Sigmoid colon (tissue), 7 donors: ENCODE data around the gene F11. TPM values are rescaled to one million over a fixed set of nuclear protein-coding genes. Genes with fewer than 3 reads are reported as not detected.

Source experiments
- DNase-seq: peaks from one replicate; pipeline ENCODE4 v3.0.0-alpha.2; 2019
- H3K27ac ChIP-seq, 4 donors: fragments of 200-600 bp; sonication (generic); one replicate each; pipeline ENCODE4 v1.5.1; 2016 to 2019; ENCODE audit warnings: mild to moderate bottlenecking in 1 of 4
- H3K27me3 ChIP-seq, 3 donors: fragments of 200-600 bp; sonication (generic); one replicate each; pipeline ENCODE4 v1.5.1; 2019; ENCODE audit warnings: mild to moderate bottlenecking in 1 of 3
- H3K36me3 ChIP-seq, 4 donors: fragments of 200-600 bp; sonication (generic); one replicate each; pipeline ENCODE4 v1.5.1; 2016 to 2019
- H3K4me1 ChIP-seq, 4 donors: fragments of 200-600 bp; sonication (generic); one replicate each; pipeline ENCODE4 v1.5.1; 2017 to 2019
- H3K4me3 ChIP-seq, 4 donors: fragments of 200-600 bp; sonication (generic); one replicate each; pipeline ENCODE4 v1.5.1; 2017 to 2019; ENCODE audit warnings: mild to moderate bottlenecking in 2 of 4, moderate library complexity in 1 of 4
- H3K9me3 ChIP-seq, 4 donors: fragments of 200-600 bp in 3 of 4; sonication (generic) in 3 of 4; one replicate each; pipeline versions ENCODE4 v1.5.1 to v1.6.1; 2013 to 2019
- EP300 ChIP-seq, 4 donors: sonication (generic); formaldehyde crosslinking; IDR thresholded peaks; one replicate each; pipeline ENCODE4 v1.6.1; 2017; ENCODE audit warnings: antibody characterized with exemption in 4 of 4
- POLR2A ChIP-seq, 2 donors: fragments of 450-650 bp; IDR thresholded peaks; one replicate each; pipeline ENCODE4 v1.6.1; 2016; ENCODE audit warnings: antibody characterized with exemption in 2 of 2, mild to moderate bottlenecking in 2 of 2, moderate library complexity in 2 of 2
- POLR2AphosphoS5 ChIP-seq, 4 donors: sonication (generic); formaldehyde crosslinking; IDR thresholded peaks; one replicate each; pipeline ENCODE4 v1.6.1; 2017; ENCODE audit warnings: antibody characterized with exemption in 4 of 4
- WGBS, 2 donors: extraction: QIAGEN DNeasy Blood & Tissue Kit; methylation state at CpG; one replicate each; pipeline ENCODE4 v1.1.7; 2013; 5-methylcytosine and 5-hydroxymethylcytosine counted together
- intact Hi-C: fragments of 100-400 bp; cut with DNase I; formaldehyde crosslinking; loops from one replicate; pipeline ENCODE4 v1.15.1; 2023
- polyA plus RNA-seq, 3 donors: library from polyadenylated mRNA; stranded (reverse); fragments of 200-250 nt; gene quantifications; one replicate each; pipeline ENCODE4 v1.2.3, GENCODE V29; 2013
- total RNA-seq, 4 donors: library from RNA; depleted of rRNA; stranded (reverse); fragments of >200 nt; gene quantifications; one replicate each; pipeline ENCODE4 v1.1.0, GENCODE V29; 2016
- TF ChIP-seq, protein P1 (sequence below), 4 experiments: fragments of 450-650 bp in 3 of 4; fragments of 200-600 bp in 1 of 4; IDR thresholded peaks; one replicate each; pipeline ENCODE4 v1.5.1; 2016 to 2019; ENCODE audit warnings: antibody characterized with exemption in 4 of 4, mild to moderate bottlenecking in 3 of 4, moderate library complexity in 2 of 4
- donor health status: healthy with polysubstance abuse.
- donor health status: Bipolar disorder and iron deficiency.
- donor health status: healthy.

The F11 gene
- total and polyA plus RNA-seq, 7 donors: 0.14 to 0.54 TPM; not detected in 5

- intact Hi-C loops: no loop called here
- Histone ChIP-seq H3K4me3 (no peak overlapping the region), H3K9me3 (peaks cover 0 to 3% (median 1%) of the 10 kb centered on the region in 4 donors), H3K4me1 (peaks cover 0 to 4% (median 2%) of the 10 kb centered on the region in 4 donors), H3K27me3 (no peaks in the 10 kb centered on the region), H3K36me3 (no peaks in the 10 kb centered on the region), H3K27ac (no peak overlapping the region)
- DNase-seq: no peak
- TF ChIP-seq POLR2A (IDR thresholded peaks at IDR 0.05) (no peak), EP300 (IDR thresholded peaks at IDR 0.05) (no peak), POLR2AphosphoS5 (IDR thresholded peaks at IDR 0.05) (no peak)
- TF ChIP-seq, protein P1, sequence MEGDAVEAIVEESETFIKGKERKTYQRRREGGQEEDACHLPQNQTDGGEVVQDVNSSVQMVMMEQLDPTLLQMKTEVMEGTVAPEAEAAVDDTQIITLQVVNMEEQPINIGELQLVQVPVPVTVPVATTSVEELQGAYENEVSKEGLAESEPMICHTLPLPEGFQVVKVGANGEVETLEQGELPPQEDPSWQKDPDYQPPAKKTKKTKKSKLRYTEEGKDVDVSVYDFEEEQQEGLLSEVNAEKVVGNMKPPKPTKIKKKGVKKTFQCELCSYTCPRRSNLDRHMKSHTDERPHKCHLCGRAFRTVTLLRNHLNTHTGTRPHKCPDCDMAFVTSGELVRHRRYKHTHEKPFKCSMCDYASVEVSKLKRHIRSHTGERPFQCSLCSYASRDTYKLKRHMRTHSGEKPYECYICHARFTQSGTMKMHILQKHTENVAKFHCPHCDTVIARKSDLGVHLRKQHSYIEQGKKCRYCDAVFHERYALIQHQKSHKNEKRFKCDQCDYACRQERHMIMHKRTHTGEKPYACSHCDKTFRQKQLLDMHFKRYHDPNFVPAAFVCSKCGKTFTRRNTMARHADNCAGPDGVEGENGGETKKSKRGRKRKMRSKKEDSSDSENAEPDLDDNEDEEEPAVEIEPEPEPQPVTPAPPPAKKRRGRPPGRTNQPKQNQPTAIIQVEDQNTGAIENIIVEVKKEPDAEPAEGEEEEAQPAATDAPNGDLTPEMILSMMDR (IDR thresholded peaks at IDR 0.05): no peak
Observed at GRCh38 chr4:186225848-186226247, 40.1 kb upstream of the F11 start.

- Histone ChIP-seq H3K27me3 (no peaks in the 10 kb centered on the region), H3K4me1 (peaks cover 0 to 4% (median 2%) of the 10 kb centered on the region in 4 donors), H3K4me3 (no peak overlapping the region), H3K9me3 (peaks cover 0 to 3% (median 1%) of the 10 kb centered on the region in 4 donors), H3K27ac (no peak overlapping the region), H3K36me3 (no peaks in the 10 kb centered on the region)
- intact Hi-C loops: no loop called here
- 93 to 94% methylated on average over 3 of the region's 3 CpGs for WGBS, 2 donors
- TF ChIP-seq POLR2A (IDR thresholded peaks at IDR 0.05) (no peak), POLR2AphosphoS5 (IDR thresholded peaks at IDR 0.05) (no peak), EP300 (IDR thresholded peaks at IDR 0.05) (no peak)
- TF ChIP-seq, protein P1 (IDR thresholded peaks at IDR 0.05): no peak
- DNase-seq: no peak
Observed at GRCh38 chr4:186226521-186227189, 39.3 kb upstream of the F11 start.

GRCh38 chr4:186227221-186227620, 38.8 kb upstream of the F11 start, which contains the start of gene KLKB1:
Gene KLKB1 (plus strand): TSS chr4:186227507. CDS start chr4:186228196, 689 bp downstream.
- intact Hi-C loops: no loop called here
- Histone ChIP-seq H3K4me1 (peaks cover 0 to 4% (median 2%) of the 10 kb centered on the region in 4 donors), H3K9me3 (peaks cover 0 to 3% (median 1%) of the 10 kb centered on the region in 4 donors), H3K27ac (no peak within 1 kb of the TSS), H3K27me3 (no peaks in the 10 kb centered on the region), H3K36me3 (no peaks in the 10 kb centered on the region), H3K4me3 (peak within 1 kb of the TSS in 3 of 4 donors; percentile 10 to 34 (median 27))
- no peak for DNase-seq
- WGBS, 2 donors: 54 to 75% methylated on average over 5 of the region's 5 CpGs
- TF ChIP-seq, protein P1 (IDR thresholded peaks at IDR 0.05): no peak
- TF ChIP-seq EP300 (IDR thresholded peaks at IDR 0.05) (no peak), POLR2A (IDR thresholded peaks at IDR 0.05) (no peak), POLR2AphosphoS5 (IDR thresholded peaks at IDR 0.05) (no peak)

DNA sequence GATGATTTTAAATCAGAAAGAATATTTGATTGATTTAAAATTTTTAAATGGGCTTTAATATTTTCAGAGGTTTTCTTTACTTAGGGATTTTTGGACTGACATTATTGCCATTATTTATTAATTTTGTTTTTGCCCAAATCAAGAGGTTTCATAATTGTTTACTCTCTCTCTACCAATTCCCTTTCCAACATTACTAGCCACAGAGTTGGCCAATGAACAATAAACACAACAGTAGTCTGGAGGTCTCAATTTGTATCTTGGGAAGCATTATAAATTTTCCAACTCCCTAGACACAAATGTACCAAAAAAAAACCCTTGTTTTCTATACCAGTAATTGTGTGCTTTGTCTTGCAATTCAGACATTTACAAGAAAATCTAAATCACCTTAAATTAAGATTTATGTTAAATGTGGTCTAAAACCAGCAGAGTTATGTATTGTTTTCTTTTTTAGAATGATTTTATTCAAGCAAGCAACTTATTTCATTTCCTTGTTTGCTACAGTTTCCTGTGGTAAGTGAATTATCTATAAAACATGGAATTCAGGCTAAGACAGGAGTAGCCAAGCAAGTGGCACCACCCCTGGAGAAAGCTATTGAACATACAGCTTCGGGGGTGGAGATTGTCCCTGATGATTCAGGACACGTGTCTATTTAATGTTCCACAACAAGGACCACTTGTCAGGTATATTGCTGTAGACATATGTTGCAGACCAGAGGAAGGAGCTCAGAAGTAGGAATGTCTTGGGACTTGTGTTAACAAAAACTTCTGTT, 38.1 kb upstream of the F11 start:
- Histone ChIP-seq H3K4me3 (peak overlapping the region in 3 of 4 donors; percentile 10 to 34 (median 27)), H3K36me3 (no peaks in the 10 kb centered on the region), H3K9me3 (peaks cover 0 to 3% (median 1%) of the 10 kb centered on the region in 4 donors), H3K27ac (no peak overlapping the region), H3K4me1 (peaks cover 0 to 4% (median 2%) of the 10 kb centered on the region in 4 donors), H3K27me3 (no peaks in the 10 kb centered on the region)
- 3 to 39% methylated on average over 2 of the region's 2 CpGs for WGBS, 2 donors
- DNase-seq: no peak
- intact Hi-C loops: no loop called here
- TF ChIP-seq, protein P1 (IDR thresholded peaks at IDR 0.05): no peak
- no peak for TF ChIP-seq EP300 (IDR thresholded peaks at IDR 0.05)
- no peak for TF ChIP-seq POLR2AphosphoS5 (IDR thresholded peaks at IDR 0.05)
- no peak for TF ChIP-seq POLR2A (IDR thresholded peaks at IDR 0.05)
